OCI-LY3 (cell line): Measurements from ENCODE around the gene TNMD.

ENCODE experiments used
- H2AFZ ChIP-seq: fragments of 200-600, 300-600 bp; shearing (Covaris generic); 2 replicates; pipeline ENCODE4 v1.6.0; 2014; ENCODE audit warnings: antibody characterized with exemption, low read depth, low read length
- H3K27ac ChIP-seq: fragments of 200-600, 300-600 bp; sonication (generic); 2 replicates; pipeline ENCODE4 v1.5.1; 2014; ENCODE audit warnings: mild to moderate bottlenecking, low read length, moderate library complexity, mixed read lengths
- H3K27me3 ChIP-seq: fragments of 200-600, 300-600 bp; sonication (generic); 2 replicates; pipeline ENCODE4 v1.6.1; 2014; ENCODE audit warnings: low read depth, low read length, mixed read lengths
- H3K36me3 ChIP-seq: fragments of 200-600, 300-600 bp; sonication (generic); replicated peaks from 2 replicates; pipeline ENCODE3; 2014; ENCODE audit warnings: low read depth, low read length, mixed read lengths
- H3K4me1 ChIP-seq: fragments of 300-600, 200-600 bp; sonication (generic); 2 replicates; pipeline ENCODE4 v1.6.1; 2014; ENCODE audit warnings: low read length, mixed read lengths
- H3K4me2 ChIP-seq: fragments of 200-600, 300-600 bp; sonication (generic); 2 replicates; pipeline ENCODE4 v1.6.1; 2014; ENCODE audit warnings: low read length, mixed read lengths
- H3K4me3 ChIP-seq: fragments of 300-600, 200-600 bp; sonication (generic); 2 replicates; pipeline ENCODE4 v1.5.1; 2014; ENCODE audit warnings: antibody characterized with exemption, mild to moderate bottlenecking, low read length, moderate library complexity
- H3K79me2 ChIP-seq: fragments of 300-600, 200-600 bp; shearing (Covaris generic); 2 replicates; pipeline ENCODE4 v1.6.1; 2014; ENCODE audit warnings: mild to moderate bottlenecking, low read length, mixed read lengths
- H3K9ac ChIP-seq: fragments of 300-600, 200-600 bp; shearing (Covaris generic); 2 replicates; pipeline ENCODE4 v1.6.0; 2014; ENCODE audit warnings: mild to moderate bottlenecking, low read length, moderate library complexity
- H3K9me3 ChIP-seq: fragments of 200-600, 300-600 bp; shearing (Covaris generic); 2 replicates; pipeline ENCODE4 v1.6.1; 2014; ENCODE audit warnings: low read length, mixed read lengths; ENCODE audit not compliant: insufficient read depth
- H4K20me1 ChIP-seq: fragments of 200-600, 300-600 bp; sonication (generic); 2 replicates; pipeline ENCODE4 v1.6.1; 2016; ENCODE audit warnings: low read length, mixed read lengths; ENCODE audit not compliant: insufficient read depth
- CTCF ChIP-seq: fragments of 200-600, 300-600 bp; sonication (generic); IDR thresholded peaks from 2 replicates; pipeline ENCODE4 v1.5.1; 2014; ENCODE audit warnings: antibody characterized with exemption, low read length, low read depth
- EZH2phosphoT487 ChIP-seq: fragments of 200-600 bp; shearing (Covaris generic); IDR thresholded peaks from 2 replicates; pipeline ENCODE4 v1.6.1; 2018; ENCODE audit warnings: antibody characterized with exemption, mixed run types, low read depth

Gene TNMD

GRCh38 chrX:100591256-100592051 is 6.7 kb downstream of the TNMD start:
- TF ChIP-seq EZH2phosphoT487, result no peak
- no peak for TF ChIP-seq CTCF
- no peak overlapping the region for H3K4me3 ChIP-seq
- no peaks in the 10 kb centered on the region for H3K4me1 ChIP-seq
- no peak overlapping the region for H2AFZ ChIP-seq
- H3K36me3 ChIP-seq, result no peaks in the 10 kb centered on the region
- no peaks in the 10 kb centered on the region for H3K79me2 ChIP-seq
- H3K9me3 ChIP-seq, result no peaks in the 10 kb centered on the region
- H3K27ac ChIP-seq, result no peak overlapping the region
- no peak overlapping the region for H3K9ac ChIP-seq
- H3K27me3 ChIP-seq, result peaks cover 67% of the 10 kb centered on the region
- H4K20me1 ChIP-seq, result no peaks in the 10 kb centered on the region
- no peak overlapping the region for H3K4me2 ChIP-seq

GRCh38 chrX:100593126-100593525 is 8.4 kb downstream of the TNMD start:
- Histone ChIP-seq H3K9ac (no peak overlapping the region), H3K4me1 (no peaks in the 10 kb centered on the region), H2AFZ (no peak overlapping the region), H3K79me2 (no peaks in the 10 kb centered on the region), H3K36me3 (no peaks in the 10 kb centered on the region), H3K4me3 (no peak overlapping the region), H3K27me3 (peaks cover 67% of the 10 kb centered on the region), H3K4me2 (no peak overlapping the region), H3K9me3 (no peaks in the 10 kb centered on the region), H3K27ac (no peak overlapping the region), H4K20me1 (no peaks in the 10 kb centered on the region)
- TF ChIP-seq CTCF (no peak), EZH2phosphoT487 (no peak)

GRCh38 chrX:100593581-100593980 is 8.8 kb downstream of the TNMD start:
- H3K9me3 ChIP-seq, result no peaks in the 10 kb centered on the region
- TF ChIP-seq EZH2phosphoT487, result no peak
- no peak for TF ChIP-seq CTCF
- H4K20me1 ChIP-seq, result no peaks in the 10 kb centered on the region
- H3K9ac ChIP-seq, result no peak overlapping the region
- H3K27ac ChIP-seq, result no peak overlapping the region
- peaks cover 71% of the 10 kb centered on the region for H3K27me3 ChIP-seq
- H3K79me2 ChIP-seq, result no peaks in the 10 kb centered on the region
- no peak overlapping the region for H2AFZ ChIP-seq
- no peak overlapping the region for H3K4me3 ChIP-seq
- no peak overlapping the region for H3K4me2 ChIP-seq
- no peaks in the 10 kb centered on the region for H3K4me1 ChIP-seq
- no peaks in the 10 kb centered on the region for H3K36me3 ChIP-seq

- H3K27me3 ChIP-seq, result peaks cover 68% of the 10 kb centered on the region
- no peaks in the 10 kb centered on the region for H3K79me2 ChIP-seq
- no peak overlapping the region for H3K27ac ChIP-seq
- H2AFZ ChIP-seq, result no peak overlapping the region
- peaks cover 4% of the 10 kb centered on the region; the same call in 1 of the 2 replicates for H4K20me1 ChIP-seq
- no peak overlapping the region for H3K4me2 ChIP-seq
- peaks cover 13% of the 10 kb centered on the region for H3K4me1 ChIP-seq
- no peaks in the 10 kb centered on the region for H3K36me3 ChIP-seq
- H3K9me3 ChIP-seq, result no peaks in the 10 kb centered on the region
- H3K9ac ChIP-seq, result no peak overlapping the region
- TF ChIP-seq CTCF (no peak), EZH2phosphoT487 (no peak)
- no peak overlapping the region for H3K4me3 ChIP-seq
These were observed 11.9 kb downstream of the TNMD start for GRCh38 chrX:100596601-100597000.
